Measurements from ENCODE around the gene PPP1R15A. TPM values are rescaled to one million over a fixed set of nuclear protein-coding genes. Genes with fewer than 3 reads are reported as not detected.

PPP1R15A gene
- total and polyA plus RNA-seq, 2 of the 8 experiments (the other 6 are each of a cell fraction or from before 2014, with no cell fraction given) = 4.1 to 14.0 TPM

- TF ChIP-seq CHD7 (IDR thresholded peaks at IDR 0.05; ENCODE audit: insufficient replicate concordance, low read length) = no peak
- no peak for TF ChIP-seq TEAD4 (IDR thresholded peaks at IDR 0.05; ENCODE audit: low read depth, low read length)
- no peak for TF ChIP-seq CBX5 (IDR thresholded peaks at IDR 0.05; ENCODE audit: low read depth, low read length)
- TF ChIP-seq SP2 (IDR thresholded peaks at IDR 0.05; ENCODE audit: low read length) = no peak
- no peak for TF ChIP-seq EP300 (IDR thresholded peaks at IDR 0.05; ENCODE audit: borderline replicate concordance in 1 of 2, low read depth in 2 of 2, low read length in 2 of 2)
- no peak for TF ChIP-seq RNF2 (IDR thresholded peaks at IDR 0.05; ENCODE audit: borderline replicate concordance, low read depth, low read length, missing control alignments, poor library complexity, severe bottlenecking)
- TF ChIP-seq CTBP2 (IDR thresholded peaks at IDR 0.05; ENCODE audit: borderline replicate concordance, insufficient read depth, insufficient read length, low read length) = no peak
- no peak for TF ChIP-seq CTCF (IDR thresholded peaks at IDR 0.05; ENCODE audit: control extremely low read depth in 1 of 3, insufficient read depth in 1 of 3, low read depth in 1 of 3, low read length in 3 of 3)
Observed at GRCh38 chr19:48830965-48831364, 41.3 kb upstream of the PPP1R15A start (continued).

Measured in H1 (cell line).